Kidney tubule cell (primary cell): Measurements from ENCODE around the gene MRPL54.

Source experiments
- DNase-seq: peaks from one replicate; pipeline ENCODE4 v3.0.0-alpha.2; 2018; ENCODE audit warnings: low spot score

The MRPL54 gene

DNA sequence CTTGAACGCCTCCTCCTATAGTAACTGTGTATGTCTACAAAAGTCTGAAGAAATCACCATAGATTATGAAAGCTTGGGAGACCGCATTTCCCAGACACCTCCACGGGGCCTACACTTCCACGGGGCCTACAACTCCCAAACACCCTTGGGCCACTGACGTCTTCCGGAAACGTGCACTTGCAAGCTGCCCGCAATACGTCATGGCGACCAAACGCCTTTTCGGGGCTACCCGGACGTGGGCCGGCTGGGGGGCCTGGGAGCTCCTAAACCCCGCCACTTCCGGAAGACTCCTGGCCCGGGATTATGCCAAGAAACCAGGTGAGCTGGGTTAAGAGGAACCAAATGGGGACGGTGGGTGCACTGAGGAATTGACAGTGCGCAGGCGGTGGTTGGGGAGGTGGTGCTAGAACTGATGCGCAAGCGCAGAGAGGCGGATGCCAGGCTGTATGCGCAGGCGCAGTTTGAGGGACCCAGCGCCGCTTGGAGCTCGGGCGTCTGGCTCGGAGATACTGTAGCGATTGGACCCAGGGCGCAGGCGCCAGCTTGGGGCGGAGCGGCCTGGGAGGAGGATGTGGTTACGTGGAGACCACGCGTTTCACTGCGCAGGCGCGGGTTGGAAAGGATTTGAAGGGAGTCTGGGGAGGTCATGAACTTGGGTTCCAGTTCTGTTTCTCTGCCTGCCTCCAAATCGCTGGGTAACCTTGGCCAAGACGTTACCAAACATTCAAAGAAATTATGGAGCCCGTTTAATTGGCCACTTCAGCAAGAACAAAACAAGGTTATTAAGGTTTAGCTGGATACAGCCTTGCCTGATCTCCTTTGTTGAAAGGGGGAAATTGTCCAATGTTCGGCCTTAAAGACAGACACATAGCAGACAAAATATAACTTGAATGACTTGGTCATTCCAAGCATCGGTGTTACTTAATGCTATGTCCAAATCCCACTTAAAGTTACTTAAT is at the start of gene MRPL54:
Gene MRPL54, plus strand, starts transcription at position 182 of the 959 bp plus-strand sequence. Its CDS starts 19 bp downstream, at position 201.
- DNase-seq = peak; percentile 99

- no peak for DNase-seq
These were observed 46.3 kb upstream of the MRPL54 start for GRCh38 chr19:3716147-3716668.

DNA sequence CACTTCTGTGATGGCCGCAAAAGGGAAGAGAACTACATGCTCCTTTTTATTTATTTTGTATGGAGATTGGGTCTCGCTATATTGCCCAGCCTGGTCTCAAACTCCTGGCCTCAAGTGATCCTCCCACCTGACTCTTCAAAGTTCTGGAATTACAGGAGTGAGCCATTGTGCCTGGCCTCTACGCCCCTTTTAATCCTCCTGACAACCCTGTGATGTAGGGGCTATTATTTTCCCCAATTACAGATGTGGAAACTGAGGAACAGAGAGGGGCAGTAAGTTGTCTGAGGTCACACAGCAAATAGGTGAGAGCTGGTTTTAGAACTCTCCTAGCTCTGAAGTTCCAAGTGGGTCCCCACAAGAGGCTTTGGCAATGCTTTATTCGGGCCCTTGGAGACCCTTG is 42.6 kb upstream of the MRPL54 start:
- DNase-seq = no peak

DNA sequence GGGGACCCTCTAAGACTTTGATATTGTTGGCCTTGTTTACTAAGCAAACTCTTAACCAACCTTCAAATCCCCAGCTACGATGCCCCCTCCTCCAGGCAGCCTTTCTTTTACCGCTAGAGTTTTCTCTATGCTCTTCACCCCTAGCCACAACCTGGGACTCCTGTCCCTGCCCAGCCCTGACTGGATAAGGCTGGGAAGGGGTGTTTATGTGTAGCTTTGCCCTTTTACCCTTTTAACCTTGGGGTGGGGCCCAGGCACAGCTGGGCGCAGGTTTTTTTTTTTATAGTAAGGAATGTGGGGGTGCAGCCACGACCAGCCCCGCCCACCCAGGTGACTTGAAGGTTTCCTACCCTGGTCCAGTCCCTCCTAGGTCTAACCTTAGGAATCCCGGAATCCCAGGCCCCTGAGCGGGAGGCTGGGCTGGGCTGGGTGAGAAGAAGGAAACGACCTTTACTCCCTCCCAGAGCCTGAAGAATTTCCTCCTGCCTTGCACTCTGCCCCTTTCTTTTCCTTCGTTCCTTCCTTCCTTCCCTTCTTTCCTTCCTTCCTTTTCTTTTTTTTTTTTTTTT is 42.0 kb upstream of the MRPL54 start:
- no peak for DNase-seq

- DNase-seq = peak; percentile 91
These were observed 41.2 kb upstream of the MRPL54 start for GRCh38 chr19:3721131-3721886.

DNA sequence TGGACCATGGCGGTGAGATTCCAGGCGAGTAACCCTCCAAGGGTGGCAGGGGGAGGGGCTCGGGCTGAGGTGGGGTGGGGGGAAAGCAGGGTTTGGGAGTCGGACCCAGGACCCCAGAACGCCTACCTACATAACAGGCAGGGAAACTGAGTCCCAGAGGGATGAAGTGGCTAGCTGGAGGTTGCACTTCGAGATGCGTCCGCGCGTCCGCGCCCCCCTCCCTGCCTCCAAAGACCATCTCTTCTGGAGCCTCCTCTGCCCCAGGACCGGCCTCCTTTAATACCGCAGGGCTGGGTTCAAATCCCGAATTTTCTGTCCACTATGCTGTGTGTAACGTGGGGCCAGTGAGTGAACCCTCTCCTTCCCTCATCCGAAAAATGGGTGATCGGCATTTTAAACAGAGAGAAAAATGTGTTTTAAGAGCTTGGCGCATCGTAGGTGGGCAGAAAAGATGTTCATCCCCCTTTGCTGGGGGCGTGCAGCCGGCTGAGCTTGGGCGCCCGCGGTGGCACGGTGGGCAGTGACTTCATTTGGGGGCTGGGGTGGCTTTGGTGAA is 40.5 kb upstream of the MRPL54 start:
- DNase-seq = no peak

DNA sequence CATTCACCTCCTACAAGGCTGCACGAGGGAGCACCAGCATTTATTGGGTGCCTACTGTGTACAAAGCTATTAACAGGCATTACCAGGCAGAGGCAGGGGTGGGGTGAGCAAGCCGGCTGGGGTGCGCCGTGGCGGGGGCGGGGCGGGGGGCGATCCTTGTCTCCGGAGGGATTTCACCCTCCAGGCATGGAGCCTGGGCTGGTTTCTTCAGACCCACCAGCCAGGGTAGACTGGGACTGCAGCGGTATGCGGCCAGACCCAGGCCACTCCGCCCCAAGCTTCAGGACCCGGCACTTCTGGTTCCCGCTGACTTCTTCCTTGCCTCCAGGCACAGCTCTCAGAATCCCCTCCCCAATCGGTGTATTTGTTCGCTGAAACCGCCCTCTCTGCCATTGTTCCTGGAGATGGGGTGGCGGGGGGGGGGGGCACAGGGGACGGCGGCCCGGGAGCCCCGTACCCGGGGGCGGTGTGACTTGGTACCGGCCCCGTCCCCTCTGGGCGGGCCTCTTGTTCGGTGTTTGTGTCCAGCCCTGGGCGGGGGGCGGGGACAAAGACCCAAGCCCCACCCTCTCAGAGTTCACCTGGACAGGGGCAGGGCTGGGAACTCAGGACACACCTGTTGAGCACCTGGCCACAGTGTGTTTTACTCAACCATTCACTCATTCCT is 39.9 kb upstream of the MRPL54 start:
- no peak for DNase-seq

DNA sequence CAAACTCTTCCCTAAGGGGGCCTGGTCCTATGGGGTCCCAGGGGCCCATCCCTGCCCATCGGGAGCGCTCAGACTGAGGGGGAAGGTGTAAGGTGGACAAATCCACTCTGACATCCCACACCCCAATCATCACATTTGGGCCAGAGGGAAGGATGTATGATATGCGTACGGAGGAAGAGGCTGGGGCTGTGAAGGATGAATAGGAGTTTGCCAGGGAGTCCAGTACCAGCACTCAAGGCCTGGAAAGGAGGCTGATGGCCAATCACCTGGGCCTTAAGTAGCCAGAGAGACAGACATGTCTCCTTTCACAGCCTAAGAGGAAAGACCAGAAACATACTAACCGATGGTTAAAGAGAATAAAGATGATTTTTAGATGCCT is 39.4 kb upstream of the MRPL54 start:
- DNase-seq = no peak

DNA sequence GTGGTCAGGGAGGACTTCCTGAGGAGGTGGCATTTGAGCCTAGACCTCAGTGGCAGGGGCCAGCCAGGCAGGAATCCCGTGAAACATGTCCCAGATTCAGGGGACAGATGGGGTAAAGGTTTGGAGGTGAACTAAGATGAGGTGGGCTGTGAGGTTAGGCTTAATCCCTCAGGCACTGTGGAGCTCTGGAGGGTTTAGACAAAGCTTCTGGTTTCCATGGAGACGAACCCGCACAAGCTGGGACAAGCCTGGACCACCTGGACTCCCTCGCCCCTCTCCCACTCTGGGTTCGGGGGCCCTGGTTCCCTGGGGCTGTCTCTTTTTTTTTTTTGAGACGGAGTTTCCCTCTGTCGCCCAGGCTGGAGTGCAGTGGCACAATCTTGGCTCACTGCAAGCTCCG is 38.6 kb upstream of the MRPL54 start:
- no peak for DNase-seq

DNA sequence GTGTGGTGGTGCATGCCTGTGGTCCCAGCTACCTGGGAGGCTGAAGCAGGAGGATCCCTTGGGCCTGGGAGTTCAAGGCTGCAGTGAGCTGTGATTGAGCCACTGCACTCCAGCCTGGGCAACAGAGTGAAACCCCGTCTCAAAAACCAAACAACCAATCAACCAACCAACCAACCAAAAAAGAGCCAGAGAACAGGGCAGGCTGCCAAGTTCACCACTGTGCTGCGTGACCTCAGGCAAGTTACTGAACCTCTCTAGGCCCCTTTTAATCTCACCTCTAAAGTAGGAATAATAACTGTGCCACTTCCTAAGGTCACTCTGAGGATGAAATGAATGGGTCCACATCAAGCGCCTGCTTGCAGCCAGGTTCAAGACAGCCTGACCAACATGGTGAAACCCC is 37.4 kb upstream of the MRPL54 start:
- peak; percentile 8 for DNase-seq

DNA sequence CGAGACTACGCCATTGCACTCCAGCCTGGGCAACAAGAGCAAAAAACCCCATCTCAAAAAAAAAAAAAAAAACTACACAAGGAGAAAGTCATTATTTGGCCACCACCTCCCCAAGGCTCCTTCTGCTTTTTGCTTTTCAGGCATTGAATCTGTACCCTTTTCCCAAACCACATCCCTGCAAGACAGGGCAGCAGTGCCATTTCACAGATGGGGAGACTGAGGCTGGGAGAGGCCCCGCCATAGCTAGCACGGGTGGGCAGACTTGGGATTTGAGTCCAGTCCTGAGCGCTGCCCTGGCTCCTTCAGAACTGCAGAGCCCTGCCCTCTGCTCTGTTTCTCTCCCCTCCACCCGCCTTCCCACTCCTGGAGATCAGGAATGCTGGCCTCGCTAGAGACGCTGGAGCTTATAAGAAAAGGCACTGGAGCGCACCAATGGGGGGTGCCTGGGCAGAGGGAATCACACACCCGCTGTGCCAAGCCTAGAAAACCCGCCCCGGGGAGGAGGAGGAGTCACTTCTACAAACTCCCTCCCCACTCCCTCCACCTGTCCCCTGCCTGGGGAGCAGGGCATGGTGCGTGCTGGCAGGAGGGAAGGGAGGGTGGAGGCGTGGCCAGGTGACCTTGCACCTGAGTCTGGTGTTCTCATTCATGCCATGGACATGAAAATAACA is 36.7 kb upstream of the MRPL54 start:
- DNase-seq = peak; percentile 68

DNA sequence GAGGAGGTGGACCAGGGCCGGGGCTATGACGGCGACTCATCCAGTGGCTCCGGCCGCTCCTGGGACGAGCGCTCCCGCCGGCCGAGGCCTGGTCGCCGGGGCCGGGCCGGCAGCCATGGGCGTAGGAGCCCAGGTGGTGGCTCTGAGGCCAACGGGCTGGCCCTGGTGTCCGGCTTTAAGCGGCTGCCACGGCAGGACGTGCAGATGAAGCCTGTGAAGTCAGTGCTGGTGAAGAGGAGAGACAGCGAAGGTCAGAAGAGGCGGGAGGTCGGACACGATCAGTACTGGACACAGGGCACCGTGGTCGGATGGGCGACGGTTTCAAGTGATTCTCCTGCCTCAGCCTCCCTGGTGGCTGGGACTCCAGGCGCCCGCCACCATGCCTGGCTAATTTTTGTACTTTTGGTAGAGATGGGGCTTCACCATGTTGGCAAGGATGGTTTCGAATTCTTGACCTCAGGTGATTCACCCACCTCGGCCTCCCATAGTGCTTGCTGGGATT is 32.0 kb upstream of the MRPL54 start:
- no peak for DNase-seq

DNA sequence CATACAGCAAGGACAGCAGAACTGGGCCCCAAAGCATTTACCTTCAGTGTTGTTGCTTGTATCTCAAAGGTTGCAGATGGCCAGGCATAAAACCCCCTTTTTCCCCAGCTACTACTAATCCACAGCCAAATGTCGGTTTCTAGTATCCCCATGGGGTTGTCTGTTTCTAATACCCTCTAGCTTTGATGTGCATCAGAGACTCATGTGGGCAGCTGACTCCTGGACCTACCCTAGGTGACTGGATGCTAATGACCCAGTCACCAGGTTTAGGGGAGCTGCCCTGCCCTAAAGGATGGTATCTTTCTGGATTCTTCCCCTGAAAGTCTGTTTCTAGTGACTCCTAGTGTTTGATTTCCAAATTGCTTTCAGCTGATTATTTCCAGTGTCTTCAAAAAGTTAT is 30.4 kb upstream of the MRPL54 start:
- DNase-seq = no peak

DNA sequence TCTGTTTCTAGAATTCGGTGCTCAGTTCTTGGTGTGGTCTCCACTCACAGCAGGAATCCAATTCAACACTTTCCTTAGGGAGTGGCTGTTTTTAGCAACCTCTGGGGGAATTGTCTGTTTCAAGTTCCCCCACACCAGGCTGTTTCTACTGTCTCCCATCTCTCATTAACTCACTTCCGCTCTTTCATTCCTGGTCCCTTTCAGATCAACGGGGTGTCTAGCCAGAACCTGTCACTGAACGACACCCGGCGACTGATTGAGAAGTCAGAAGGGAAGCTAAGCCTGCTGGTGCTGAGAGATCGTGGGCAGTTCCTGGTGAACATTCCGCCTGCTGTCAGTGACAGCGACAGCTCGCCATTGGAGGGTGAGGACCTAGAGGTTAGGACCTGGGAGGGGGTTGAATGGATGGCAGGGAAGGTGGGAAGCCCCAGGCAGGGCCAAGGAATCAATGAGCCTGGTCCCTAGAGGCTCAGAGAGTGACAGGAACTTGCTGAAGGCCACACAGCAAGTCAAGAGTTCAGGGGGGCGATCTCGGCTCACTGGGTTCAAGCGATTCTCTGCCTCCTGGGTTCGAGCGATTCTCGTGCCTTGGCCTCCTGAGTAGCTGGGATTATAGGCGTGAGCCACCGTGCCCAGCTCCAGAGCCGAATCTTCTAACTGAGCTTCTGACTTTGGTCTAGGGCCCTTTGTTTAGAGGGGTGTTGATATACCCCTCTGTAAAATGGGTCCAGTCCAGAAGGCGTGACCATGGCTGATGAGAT is 28.8 kb upstream of the MRPL54 start:
- DNase-seq = no peak

GRCh38 chr19:3734310-3734600 is 28.2 kb upstream of the MRPL54 start:
- DNase-seq = no peak

- DNase-seq = no peak
These were observed 26.3 kb upstream of the MRPL54 start for GRCh38 chr19:3736106-3736724.

DNA sequence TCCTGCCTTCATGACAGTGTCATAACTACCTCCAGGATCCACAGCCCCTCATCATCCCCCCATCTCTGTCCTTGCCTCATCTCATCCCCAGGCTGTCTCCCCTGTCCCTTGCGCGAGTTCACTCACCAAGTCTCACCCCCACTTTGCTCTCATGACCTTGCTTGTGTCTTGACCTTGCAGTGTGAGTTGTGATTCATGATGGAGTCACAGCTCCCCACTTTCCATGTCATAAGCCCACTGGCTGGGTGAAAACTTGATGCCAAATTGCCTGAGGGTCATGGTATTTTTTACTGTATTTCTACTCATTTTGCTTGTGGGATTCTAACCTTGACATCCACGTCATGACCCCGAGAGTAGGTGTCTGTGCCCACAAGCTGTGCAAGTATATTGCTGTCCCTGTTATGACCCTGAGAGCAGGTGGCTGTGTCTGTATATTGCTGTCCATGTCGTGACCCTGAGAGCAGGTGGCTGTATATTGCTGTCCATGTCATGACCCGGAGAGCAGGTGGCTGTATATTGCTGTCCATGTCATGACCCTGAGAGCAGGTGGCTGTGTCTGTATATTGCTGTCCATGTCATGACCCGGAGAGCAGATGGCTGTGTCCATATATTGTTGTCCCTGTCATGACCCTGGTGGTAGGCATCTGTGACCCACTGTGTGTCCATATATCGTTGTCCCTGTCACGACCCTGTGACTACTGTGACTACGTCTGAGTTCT is 24.8 kb upstream of the MRPL54 start:
- DNase-seq = no peak

GRCh38 chr19:3738477-3739220 is 23.8 kb upstream of the MRPL54 start:
- DNase-seq = no peak

GRCh38 chr19:3740431-3740830 is 22.1 kb upstream of the MRPL54 start:
- no peak for DNase-seq
